Pancreas (tissue), 10 donors: ENCODE data around the gene PMS2. TPM values are rescaled to one million over a fixed set of nuclear protein-coding genes. Genes with fewer than 3 reads are reported as not detected.

Experiments used
- ATAC-seq, 4 donors: fragments of 200-7000 bp; cut with Tn5 transposase; one replicate each; pipeline versions ENCODE4 v1.8.0 to v1.9.1; 2020; ENCODE audit warnings: mild to moderate bottlenecking in 4 of 4, moderate library complexity in 4 of 4
- DNase-seq, 6 donors: peaks; one replicate each; pipeline ENCODE4 v3.0.0-alpha.2; 2020
- FAIRE-seq: peaks from 2 replicates; lab custom pipeline; 2012; peaks lifted over from hg19 to GRCh38; lab: Jason Lieb, UNC
- H3K27ac ChIP-seq, 4 donors: fragments of 200-600 bp; sonication (generic); 1 replicate in 3 of 4; 2 replicates in 1 of 4; pipeline versions ENCODE4 v1.5.0 to v1.8.0; 2020
- H3K27me3 ChIP-seq, 4 donors: fragments of 200-600 bp; one replicate each; pipeline ENCODE4 v1.8.0; 2021
- H3K36me3 ChIP-seq, 3 donors: fragments of 200-600 bp; sonication (generic) in 1 of 3; one replicate each; pipeline versions ENCODE4 v1.5.0 to v1.8.0; 2020 to 2021
- H3K4me1 ChIP-seq, 3 donors: fragments of 200-600 bp; one replicate each; pipeline ENCODE4 v1.8.0; 2021
- H3K4me3 ChIP-seq, 4 donors: fragments of 200-600 bp; sonication (generic) in 2 of 4; one replicate each; pipeline versions ENCODE4 v1.5.0 to v1.8.0; 2020 to 2021
- H3K9me3 ChIP-seq, 4 donors: fragments of 200-600 bp; one replicate each; pipeline ENCODE4 v1.8.0; 2021
- WGBS, 2 donors: extraction: QIAGEN DNeasy Blood & Tissue Kit; methylation state at CpG; one replicate each; pipeline ENCODE4 v1.1.7; 2013; 5-methylcytosine and 5-hydroxymethylcytosine counted together
- intact Hi-C, 3 donors: fragments of 100-400 bp; cut with DNase I; formaldehyde crosslinking; loops; one replicate each; pipeline versions ENCODE4 v1.11.1 to v1.14.2; 2022
- polyA plus RNA-seq, 2 donors: library from polyadenylated mRNA; stranded (reverse); fragments of 200-250 nt; gene quantifications; one replicate each; pipeline ENCODE4 v1.2.3, GENCODE V29; 2013
- total RNA-seq, 6 donors: library from RNA; stranded (reverse); fragmentation: NEBNext Ultra II Directional in 4 of 6; extraction: Animal tissue kit (Norgen Biotek cat#: 25700) in 4 of 6; gene quantifications; one replicate each; pipeline versions ENCODE4 v1.2.1 to v1.2.4, GENCODE V29; 2021 to 2023
- TF ChIP-seq, protein P1 (sequence below), 4 donors: fragments of 200-600 bp; sonication (generic) in 3 of 4; IDR thresholded peaks; one replicate each; pipeline versions ENCODE4 v1.5.0 to v1.8.0; 2021; ENCODE audit warnings: antibody characterized with exemption in 4 of 4
- donor health status: healthy with polysubstance abuse.
- donor health status: DM: no; HTN: no; CAD: no; lungs with moderate emphysema.
- donor health status: DM: no; HTN: no; CAD: no.
- donor health status: control.
- donor health status: control.
- donor health status: Bipolar disorder and iron deficiency.
- donor health status: DM: yes; HTN: yes; CAD: no.
- donor health status: DM: no; HTN: no; CAD: no.
- donor health status: DM: no; HTN: no; CAD: no.
- donor health status: DM: yes; HTN: yes; CAD: no.

The PMS2 gene
- total and polyA plus RNA-seq, 8 donors, result 2.0 to 7.2 (median 4.0) TPM

DNA sequence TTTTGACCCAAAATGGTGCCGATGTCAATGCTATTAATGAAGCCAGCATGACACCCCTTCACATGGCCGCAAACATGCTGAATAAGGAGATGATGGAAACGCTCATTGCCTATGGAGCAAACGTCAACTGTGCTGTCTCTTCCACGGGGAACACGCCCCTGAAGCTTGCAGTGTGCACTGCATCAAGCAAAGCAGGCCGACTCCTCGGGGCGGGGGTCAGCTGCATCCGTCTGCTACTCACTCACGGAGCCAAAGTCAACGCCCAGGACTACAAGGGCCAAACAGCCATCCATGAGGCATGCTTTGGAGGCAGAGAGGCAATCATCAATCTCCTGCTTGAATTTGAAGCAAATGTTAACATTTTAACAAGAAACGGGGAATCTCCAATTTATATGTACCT is 26.8 kb upstream of the PMS2 start:
- Histone ChIP-seq H3K9me3 (no peaks in the 10 kb centered on the region), H3K27me3 (no peaks in the 10 kb centered on the region), H3K4me3 (no peak overlapping the region), H3K27ac (no peak overlapping the region), H3K4me1 (no peaks in the 10 kb centered on the region), H3K36me3 (peaks cover 0 to 45% (median 6%) of the 10 kb centered on the region in 3 donors)
- 90 to 94% methylated on average over 13 of the region's 13 CpGs for WGBS, 2 donors
- ATAC-seq, result no peak
- no peak for DNase-seq
- no peak for FAIRE-seq
- intact Hi-C loops, result loop anchor here in 1 of 3 donors (10.0 kb wide), 1 partner anchor 79 kb away; no protein-coding TSS in a partner anchor
- TF ChIP-seq, protein P1, sequence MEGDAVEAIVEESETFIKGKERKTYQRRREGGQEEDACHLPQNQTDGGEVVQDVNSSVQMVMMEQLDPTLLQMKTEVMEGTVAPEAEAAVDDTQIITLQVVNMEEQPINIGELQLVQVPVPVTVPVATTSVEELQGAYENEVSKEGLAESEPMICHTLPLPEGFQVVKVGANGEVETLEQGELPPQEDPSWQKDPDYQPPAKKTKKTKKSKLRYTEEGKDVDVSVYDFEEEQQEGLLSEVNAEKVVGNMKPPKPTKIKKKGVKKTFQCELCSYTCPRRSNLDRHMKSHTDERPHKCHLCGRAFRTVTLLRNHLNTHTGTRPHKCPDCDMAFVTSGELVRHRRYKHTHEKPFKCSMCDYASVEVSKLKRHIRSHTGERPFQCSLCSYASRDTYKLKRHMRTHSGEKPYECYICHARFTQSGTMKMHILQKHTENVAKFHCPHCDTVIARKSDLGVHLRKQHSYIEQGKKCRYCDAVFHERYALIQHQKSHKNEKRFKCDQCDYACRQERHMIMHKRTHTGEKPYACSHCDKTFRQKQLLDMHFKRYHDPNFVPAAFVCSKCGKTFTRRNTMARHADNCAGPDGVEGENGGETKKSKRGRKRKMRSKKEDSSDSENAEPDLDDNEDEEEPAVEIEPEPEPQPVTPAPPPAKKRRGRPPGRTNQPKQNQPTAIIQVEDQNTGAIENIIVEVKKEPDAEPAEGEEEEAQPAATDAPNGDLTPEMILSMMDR (IDR thresholded peaks at IDR 0.05), result no peak

DNA sequence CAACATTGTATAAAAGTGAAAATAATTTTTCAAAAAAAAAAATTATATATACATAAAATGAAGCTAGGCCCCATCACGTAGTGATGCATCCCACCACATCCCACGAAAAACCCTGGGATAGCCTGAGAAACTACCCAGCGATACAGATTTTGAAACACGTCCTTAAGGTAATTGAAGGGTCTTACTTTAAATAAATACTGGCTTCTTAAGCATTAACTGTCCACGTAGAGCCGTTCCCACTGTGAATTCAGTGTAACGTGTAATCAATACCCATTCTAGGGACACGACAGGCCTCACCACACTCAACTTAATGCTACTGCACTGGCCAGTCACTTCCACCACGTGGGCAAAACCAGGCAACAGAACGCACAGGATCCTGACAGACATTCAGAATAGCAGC is 26.3 kb upstream of the PMS2 start:
- DNase-seq (no peak), FAIRE-seq (no peak), ATAC-seq (no peak)
- TF ChIP-seq, protein P1 (IDR thresholded peaks at IDR 0.05), result no peak
- H3K4me1 ChIP-seq, result no peaks in the 10 kb centered on the region
- H3K36me3 ChIP-seq, result peaks cover 0 to 40% (median 6%) of the 10 kb centered on the region in 3 donors
- WGBS, 2 donors, result 92 to 94% methylated on average over 10 of the region's 10 CpGs
- intact Hi-C loops, result loop anchor here in 1 of 3 donors (10.0 kb wide), 1 partner anchor 80 kb away; no protein-coding TSS in a partner anchor
- H3K27ac ChIP-seq, result no peak overlapping the region
- H3K4me3 ChIP-seq, result no peak overlapping the region
- no peaks in the 10 kb centered on the region for H3K9me3 ChIP-seq
- H3K27me3 ChIP-seq, result no peaks in the 10 kb centered on the region

DNA sequence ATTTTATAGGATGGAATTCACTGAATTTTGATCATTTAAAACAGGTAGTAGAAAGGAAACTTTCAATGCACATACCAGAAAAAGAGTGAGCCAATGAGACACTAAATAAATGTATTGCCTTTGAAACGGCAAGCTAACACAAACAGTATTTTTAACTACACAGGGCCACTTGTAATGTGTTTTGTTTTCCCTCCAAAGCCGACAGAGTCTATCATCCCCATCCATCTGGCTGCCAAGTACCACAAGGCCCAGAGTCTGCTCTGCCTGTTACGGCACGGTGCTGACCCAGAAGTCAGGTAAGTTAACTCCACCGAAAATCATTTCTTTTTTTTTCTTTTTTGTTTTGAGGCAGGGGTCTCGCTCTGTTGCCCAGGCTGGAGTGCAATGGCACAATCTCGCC is 23.8 kb upstream of the PMS2 start:
- H3K27ac ChIP-seq, result no peak overlapping the region
- no peaks in the 10 kb centered on the region for H3K9me3 ChIP-seq
- ATAC-seq (no peak), DNase-seq (no peak), FAIRE-seq (no peak)
- H3K36me3 ChIP-seq, result peaks cover 2 to 33% (median 3%) of the 10 kb centered on the region in 3 donors
- no peaks in the 10 kb centered on the region for H3K4me1 ChIP-seq
- intact Hi-C loops, result loop anchor here in 1 of 3 donors (10.0 kb wide), 1 partner anchor 82 kb away; no protein-coding TSS in a partner anchor
- no peaks in the 10 kb centered on the region for H3K27me3 ChIP-seq
- WGBS, 2 donors, result 78 to 86% methylated on average over 7 of the region's 7 CpGs
- H3K4me3 ChIP-seq, result no peak overlapping the region
- TF ChIP-seq, protein P1 (IDR thresholded peaks at IDR 0.05), result no peak

GRCh38 chr7:6032167-6032566 is 23.3 kb upstream of the PMS2 start:
- TF ChIP-seq, protein P1 (IDR thresholded peaks at IDR 0.05), result no peak
- Histone ChIP-seq H3K36me3 (peaks cover 3 to 34% (median 3%) of the 10 kb centered on the region in 3 donors), H3K9me3 (no peaks in the 10 kb centered on the region), H3K4me3 (no peak overlapping the region), H3K4me1 (no peaks in the 10 kb centered on the region), H3K27me3 (no peaks in the 10 kb centered on the region), H3K27ac (no peak overlapping the region)
- no peak for FAIRE-seq
- no peak for ATAC-seq
- DNase-seq, result no peak
- WGBS, 2 donors, result 40 to 47% methylated on average over 5 of the region's 5 CpGs
- intact Hi-C loops, result loop anchor here in 1 of 3 donors (10.0 kb wide), 1 partner anchor 83 kb away; no protein-coding TSS in a partner anchor

GRCh38 chr7:6031567-6031966 is 22.7 kb upstream of the PMS2 start:
- FAIRE-seq (no peak), ATAC-seq (no peak), DNase-seq (no peak)
- H3K27ac ChIP-seq, result no peak overlapping the region
- peaks cover 3 to 35% (median 5%) of the 10 kb centered on the region in 3 donors for H3K36me3 ChIP-seq
- H3K4me3 ChIP-seq, result no peak overlapping the region
- 92 to 93% methylated on average over 3 of the region's 3 CpGs for WGBS, 2 donors
- no peaks in the 10 kb centered on the region for H3K4me1 ChIP-seq
- H3K27me3 ChIP-seq, result no peaks in the 10 kb centered on the region
- H3K9me3 ChIP-seq, result no peaks in the 10 kb centered on the region
- intact Hi-C loops, result loop anchor here in 1 of 3 donors (10.0 kb wide), 1 partner anchor 83 kb away; no protein-coding TSS in a partner anchor
- TF ChIP-seq, protein P1 (IDR thresholded peaks at IDR 0.05), result no peak
